ENCODE measurements around the gene KCTD3. TPM values are rescaled to one million over a fixed set of nuclear protein-coding genes. Genes with fewer than 3 reads are reported as not detected.

The KCTD3 gene
- total RNA-seq, 1 experiment from 2014 or later: 52.8 TPM

DNA sequence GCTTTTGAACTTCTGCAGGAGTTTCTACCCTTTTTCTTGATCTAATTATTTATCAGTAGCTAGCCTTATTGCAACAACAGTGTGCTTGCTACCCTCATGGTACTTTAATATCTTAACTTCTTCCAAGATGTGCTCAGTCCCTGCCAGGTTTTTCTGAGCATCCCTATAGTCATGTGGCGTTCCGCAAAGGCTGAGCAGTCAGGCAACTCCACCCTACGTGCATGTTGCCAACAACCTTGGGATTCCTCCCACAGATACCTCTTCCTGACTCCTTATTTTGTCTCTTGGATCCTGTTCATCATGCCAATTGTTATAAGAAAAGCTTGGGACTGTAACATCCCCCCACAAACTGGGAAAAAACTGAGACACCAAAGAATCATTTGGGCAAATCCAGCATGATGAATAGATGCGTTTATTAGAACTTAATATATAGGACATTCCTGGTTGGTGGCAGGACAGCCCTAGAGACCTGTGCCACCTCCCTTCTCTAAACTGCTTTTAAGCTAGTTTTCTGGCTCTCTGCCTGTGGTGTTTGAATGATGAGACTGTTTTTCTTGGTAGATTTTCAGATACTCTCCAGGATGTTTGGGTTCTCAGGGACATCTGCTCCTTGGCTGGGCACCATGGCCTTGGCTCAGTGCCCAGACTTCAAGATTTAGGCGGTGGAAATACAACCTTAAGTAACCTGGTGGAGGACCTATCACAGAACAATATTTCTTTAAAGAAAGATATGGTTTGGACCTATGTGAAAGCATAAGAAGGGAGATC is 27.1 kb upstream of the KCTD3 start:
- CTCF ChIA-PET: no interaction called here

DNA sequence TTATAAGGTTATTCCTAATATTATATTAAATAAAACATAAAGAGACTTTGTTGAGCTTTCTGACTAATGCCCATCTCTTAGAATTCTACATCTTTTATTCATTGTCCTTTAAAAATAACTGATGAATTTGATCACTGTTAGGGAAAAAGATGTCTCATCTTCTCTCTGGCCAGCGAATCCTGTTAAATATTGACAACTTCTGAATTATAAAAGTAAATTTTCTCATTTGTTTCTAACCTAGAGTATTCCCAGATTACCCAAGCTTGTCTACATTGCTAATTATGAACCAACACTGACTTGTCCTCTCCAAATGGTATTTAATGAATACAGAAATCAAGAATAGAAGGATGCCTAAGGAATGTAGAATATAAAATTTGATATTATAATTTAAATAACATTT is 24.8 kb upstream of the KCTD3 start:
- H2AFZ ChIP-seq (ENCODE audit: low read length): no peak overlapping the region
- H3K9ac ChIP-seq (ENCODE audit: low read length): no peak overlapping the region
- BruUV-seq (replicated peaks): no TSS peak
- no peaks in the 10 kb centered on the region for H3K79me2 ChIP-seq (ENCODE audit: low read length)
- H3K36me3 ChIP-seq (ENCODE audit: low read depth, low read length): no peaks in the 10 kb centered on the region
- H3K4me2 ChIP-seq (ENCODE audit: low read length): no peak overlapping the region
- TF ChIP-seq EZH2phosphoT487 (IDR thresholded peaks at IDR 0.05; ENCODE audit: borderline replicate concordance, low read length) (no peak), EZH2 (IDR thresholded peaks at IDR 0.05; ENCODE audit: low read length, unreplicated experiment) (no peak)
- TF ChIP-seq, protein P1, sequence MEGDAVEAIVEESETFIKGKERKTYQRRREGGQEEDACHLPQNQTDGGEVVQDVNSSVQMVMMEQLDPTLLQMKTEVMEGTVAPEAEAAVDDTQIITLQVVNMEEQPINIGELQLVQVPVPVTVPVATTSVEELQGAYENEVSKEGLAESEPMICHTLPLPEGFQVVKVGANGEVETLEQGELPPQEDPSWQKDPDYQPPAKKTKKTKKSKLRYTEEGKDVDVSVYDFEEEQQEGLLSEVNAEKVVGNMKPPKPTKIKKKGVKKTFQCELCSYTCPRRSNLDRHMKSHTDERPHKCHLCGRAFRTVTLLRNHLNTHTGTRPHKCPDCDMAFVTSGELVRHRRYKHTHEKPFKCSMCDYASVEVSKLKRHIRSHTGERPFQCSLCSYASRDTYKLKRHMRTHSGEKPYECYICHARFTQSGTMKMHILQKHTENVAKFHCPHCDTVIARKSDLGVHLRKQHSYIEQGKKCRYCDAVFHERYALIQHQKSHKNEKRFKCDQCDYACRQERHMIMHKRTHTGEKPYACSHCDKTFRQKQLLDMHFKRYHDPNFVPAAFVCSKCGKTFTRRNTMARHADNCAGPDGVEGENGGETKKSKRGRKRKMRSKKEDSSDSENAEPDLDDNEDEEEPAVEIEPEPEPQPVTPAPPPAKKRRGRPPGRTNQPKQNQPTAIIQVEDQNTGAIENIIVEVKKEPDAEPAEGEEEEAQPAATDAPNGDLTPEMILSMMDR (conservative IDR thresholded peaks at IDR 0.05; ENCODE audit: low read depth, low read length): no peak
- ChIA-PET POLR2A (ENCODE audit: unreplicated experiment) (no interaction called here), CTCF (no interaction called here)
- no peaks in the 10 kb centered on the region for H4K20me1 ChIP-seq (ENCODE audit: low read length)
- H3K27ac ChIP-seq (ENCODE audit: low read length): no peak overlapping the region
- H3K4me1 ChIP-seq (ENCODE audit: insufficient read depth, low read length): peaks cover 15% of the 10 kb centered on the region
- intact Hi-C loops (cut with micrococcal nuclease): no loop called here
- peaks cover 10% of the 10 kb centered on the region; the same call in 1 of the 2 replicates for H3K9me3 ChIP-seq (ENCODE audit: low read length)
- no peaks in the 10 kb centered on the region for H3K27me3 ChIP-seq (ENCODE audit: low read length)
- DNase-seq (no peak), ATAC-seq (no peak)
- H3F3A ChIP-seq (ENCODE audit: low read length, unreplicated experiment): no peaks in the 10 kb centered on the region
- H3K4me3 ChIP-seq (ENCODE audit: low read length): no peak overlapping the region
- H3K9me2 ChIP-seq (replicated peaks; ENCODE audit: low read length): no peaks in the 10 kb centered on the region

More for the DNA sequence above, 27.1 kb upstream of the KCTD3 start:
- BruUV-seq (replicated peaks): no TSS peak
- TF ChIP-seq, protein P1 (conservative IDR thresholded peaks at IDR 0.05; ENCODE audit: low read depth, low read length): no peak
- TF ChIP-seq EZH2 (IDR thresholded peaks at IDR 0.05; ENCODE audit: low read length, unreplicated experiment): no peak
- no peak for TF ChIP-seq EZH2phosphoT487 (IDR thresholded peaks at IDR 0.05; ENCODE audit: borderline replicate concordance, low read length)
- Histone ChIP-seq H3K27me3 (ENCODE audit: low read length) (no peaks in the 10 kb centered on the region), H3K4me1 (ENCODE audit: insufficient read depth, low read length) (peaks cover 15% of the 10 kb centered on the region), H3K27ac (ENCODE audit: low read length) (no peak overlapping the region), H3K4me3 (ENCODE audit: low read length) (no peak overlapping the region), H2AFZ (ENCODE audit: low read length) (no peak overlapping the region), H3K36me3 (ENCODE audit: low read depth, low read length) (no peaks in the 10 kb centered on the region), H3K9me3 (ENCODE audit: low read length) (peaks cover 10% of the 10 kb centered on the region; the same call in 1 of the 2 replicates), H3K9me2 (replicated peaks; ENCODE audit: low read length) (no peaks in the 10 kb centered on the region), H3K9ac (ENCODE audit: low read length) (no peak overlapping the region), H3K79me2 (ENCODE audit: low read length) (no peaks in the 10 kb centered on the region), H4K20me1 (ENCODE audit: low read length) (no peaks in the 10 kb centered on the region), H3F3A (ENCODE audit: low read length, unreplicated experiment) (no peaks in the 10 kb centered on the region), H3K4me2 (ENCODE audit: low read length) (no peak overlapping the region)
- peak; percentile 40 for ATAC-seq
- peak; percentile 74 for DNase-seq
- POLR2A ChIA-PET (ENCODE audit: unreplicated experiment): no interaction called here
- intact Hi-C loops (cut with micrococcal nuclease): no loop called here

DNA sequence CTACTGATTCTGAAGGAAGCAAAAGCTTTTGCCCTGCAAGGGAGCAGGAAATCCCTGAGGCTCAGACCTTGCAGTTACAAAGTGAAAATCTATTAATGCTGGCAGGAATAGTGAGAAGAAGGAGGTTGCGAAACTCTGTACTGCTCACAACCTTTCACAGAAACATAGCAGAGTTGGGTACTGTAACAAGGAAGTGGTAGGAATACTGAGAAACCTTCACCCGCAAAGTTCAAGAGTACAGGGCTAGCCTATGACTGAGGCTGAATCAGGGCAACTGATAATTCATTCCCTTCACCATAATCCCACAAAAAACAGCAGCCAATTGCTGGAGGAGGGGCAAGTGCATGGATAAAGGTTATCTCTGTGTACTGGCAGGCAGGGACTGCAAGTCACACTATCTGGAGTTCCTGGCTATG is 23.9 kb upstream of the KCTD3 start:
- ATAC-seq (no peak), DNase-seq (peak; percentile 70)
- no peak for TF ChIP-seq EZH2phosphoT487 (IDR thresholded peaks at IDR 0.05; ENCODE audit: borderline replicate concordance, low read length)
- no peak for TF ChIP-seq EZH2 (IDR thresholded peaks at IDR 0.05; ENCODE audit: low read length, unreplicated experiment)
- TF ChIP-seq, protein P1 (conservative IDR thresholded peaks at IDR 0.05; ENCODE audit: low read depth, low read length): no peak
- no peak overlapping the region for H3K27ac ChIP-seq (ENCODE audit: low read length)
- no peak overlapping the region for H3K4me3 ChIP-seq (ENCODE audit: low read length)
- ChIA-PET POLR2A (ENCODE audit: unreplicated experiment) (interaction anchor here (0.6 kb wide), 1 partner anchor 25 kb away, joined by 5 read pairs; no protein-coding TSS in a partner anchor), CTCF (no interaction called here)
- no peaks in the 10 kb centered on the region for H3K79me2 ChIP-seq (ENCODE audit: low read length)
- H3K9me2 ChIP-seq (replicated peaks; ENCODE audit: low read length): no peaks in the 10 kb centered on the region
- peaks cover 10% of the 10 kb centered on the region; the same call in 1 of the 2 replicates for H3K9me3 ChIP-seq (ENCODE audit: low read length)
- H3K4me2 ChIP-seq (ENCODE audit: low read length): peak overlapping the region; percentile 3; the same call in 1 of the 2 replicates
- no peak overlapping the region for H3K9ac ChIP-seq (ENCODE audit: low read length)
- H3K4me1 ChIP-seq (ENCODE audit: insufficient read depth, low read length): peaks cover 15% of the 10 kb centered on the region
- intact Hi-C loops (cut with micrococcal nuclease): no loop called here
- H3K36me3 ChIP-seq (ENCODE audit: low read depth, low read length): no peaks in the 10 kb centered on the region
- BruUV-seq (replicated peaks): no TSS peak
- H4K20me1 ChIP-seq (ENCODE audit: low read length): no peaks in the 10 kb centered on the region
- peak overlapping the region; percentile 7; the same call in 1 of the 2 replicates for H2AFZ ChIP-seq (ENCODE audit: low read length)
- no peaks in the 10 kb centered on the region for H3K27me3 ChIP-seq (ENCODE audit: low read length)
- no peaks in the 10 kb centered on the region for H3F3A ChIP-seq (ENCODE audit: low read length, unreplicated experiment)

Data from PC-3 (cell line).